Spinal cord (tissue), 10 donors: ENCODE data around the gene MAP4K3. TPM values are rescaled to one million over a fixed set of nuclear protein-coding genes. Genes with fewer than 3 reads are reported as not detected.

ENCODE experiments used
- DNase-seq, 6 donors: peaks; one replicate each; pipeline versions ENCODE4 v3.0.0 to v3.0.0-alpha.2; 2013 to 2015; ENCODE audit warnings: low spot score in 6 of 6, low read depth in 4 of 6
- H3K27ac ChIP-seq: one replicate; pipeline ENCODE4 v1.5.1; 2013; ENCODE audit warnings: low read depth, low read length, control low read depth
- H3K27me3 ChIP-seq: one replicate; pipeline ENCODE4 v1.6.1; 2013; ENCODE audit warnings: low read length; ENCODE audit not compliant: control insufficient read depth, insufficient read depth
- H3K36me3 ChIP-seq: one replicate; pipeline ENCODE4 v1.6.1; 2013; ENCODE audit warnings: low read length; ENCODE audit not compliant: control insufficient read depth, insufficient read depth
- H3K4me1 ChIP-seq: one replicate; pipeline ENCODE4 v1.6.1; 2013; ENCODE audit warnings: low read length; ENCODE audit not compliant: control insufficient read depth, insufficient read depth
- H3K4me3 ChIP-seq: one replicate; pipeline ENCODE4 v1.5.1; 2013; ENCODE audit warnings: low read depth, low read length, control low read depth
- H3K9me3 ChIP-seq: one replicate; pipeline ENCODE4 v1.6.1; 2013; ENCODE audit warnings: low read length; ENCODE audit not compliant: control insufficient read depth, insufficient read depth
- WGBS: methylation state at CpG from one replicate; pipeline ENCODE4 v1.1.5; 2013; ENCODE audit warnings: missing lambda C conversion rate; ENCODE audit not compliant: insufficient coverage; 5-methylcytosine and 5-hydroxymethylcytosine counted together
- polyA plus RNA-seq, 2 donors: library from polyadenylated mRNA; unstranded; fragments of 120-200 nt; gene quantifications; one replicate each; pipeline ENCODE4 v1.2.1, GENCODE V29; 2013; ENCODE audit not compliant: insufficient read length in 2 of 2
- total RNA-seq, 2 donors: library from RNA; depleted of rRNA in 1 of 2; stranded (reverse); fragments of 120-200 nt in 1 of 2; fragments of >200 nt in 1 of 2; gene quantifications; one replicate each; pipeline versions ENCODE4 v1.2.3 to v1.2.4, GENCODE V29; 2013 to 2014
- donor health status: healthy.

The MAP4K3 gene
- total and polyA plus RNA-seq, 4 donors, result 48.0 to 88.9 (median 58.9) TPM

- peaks cover 2% of the 10 kb centered on the region for H3K9me3 ChIP-seq
- no peaks in the 10 kb centered on the region for H3K36me3 ChIP-seq
- H3K27ac ChIP-seq, result no peak overlapping the region
- no peak overlapping the region for H3K4me3 ChIP-seq
- no peak for DNase-seq
- WGBS, result no CpG with 5 or more reads among the region's 6 CpGs
- H3K27me3 ChIP-seq, result no peaks in the 10 kb centered on the region
- H3K4me1 ChIP-seq, result no peaks in the 10 kb centered on the region
Measured at GRCh38 chr2:39447266-39448168, 10.4 kb upstream of the MAP4K3 start.

- H3K4me3 ChIP-seq, result no peak overlapping the region
- H3K27me3 ChIP-seq, result no peaks in the 10 kb centered on the region
- H3K4me1 ChIP-seq, result no peaks in the 10 kb centered on the region
- no peak overlapping the region for H3K27ac ChIP-seq
- H3K36me3 ChIP-seq, result no peaks in the 10 kb centered on the region
- DNase-seq, result no peak
- peaks cover 2% of the 10 kb centered on the region for H3K9me3 ChIP-seq
- no CpG with 5 or more reads among the region's 3 CpGs for WGBS
Measured at GRCh38 chr2:39445934-39446333, 8.8 kb upstream of the MAP4K3 start.

DNA sequence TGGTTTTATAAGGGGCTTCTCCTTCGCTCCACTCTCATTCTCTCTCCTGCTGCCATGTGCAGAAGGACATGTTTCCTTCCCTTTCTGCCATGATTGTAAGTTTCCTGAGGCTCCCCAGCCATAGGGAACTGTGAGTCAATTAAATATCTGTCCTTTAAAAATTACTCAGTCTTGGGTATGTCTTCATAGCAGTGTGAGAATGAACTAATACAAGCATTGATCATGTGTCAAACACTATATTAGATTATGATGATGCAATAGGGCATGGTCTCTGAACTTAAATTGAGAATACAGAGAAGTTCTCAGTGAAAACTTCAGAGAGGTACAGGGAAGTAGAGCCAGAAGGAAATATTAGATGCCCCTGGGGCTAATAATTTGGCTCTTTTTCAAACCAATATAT is 5.9 kb upstream of the MAP4K3 start:
- DNase-seq, result no peak
- peaks cover 2% of the 10 kb centered on the region for H3K9me3 ChIP-seq
- no peak overlapping the region for H3K27ac ChIP-seq
- no peaks in the 10 kb centered on the region for H3K27me3 ChIP-seq
- no CpG with 5 or more reads among the region's 1 CpG for WGBS
- H3K36me3 ChIP-seq, result no peaks in the 10 kb centered on the region
- peaks cover 5% of the 10 kb centered on the region for H3K4me1 ChIP-seq
- H3K4me3 ChIP-seq, result no peak overlapping the region

DNA sequence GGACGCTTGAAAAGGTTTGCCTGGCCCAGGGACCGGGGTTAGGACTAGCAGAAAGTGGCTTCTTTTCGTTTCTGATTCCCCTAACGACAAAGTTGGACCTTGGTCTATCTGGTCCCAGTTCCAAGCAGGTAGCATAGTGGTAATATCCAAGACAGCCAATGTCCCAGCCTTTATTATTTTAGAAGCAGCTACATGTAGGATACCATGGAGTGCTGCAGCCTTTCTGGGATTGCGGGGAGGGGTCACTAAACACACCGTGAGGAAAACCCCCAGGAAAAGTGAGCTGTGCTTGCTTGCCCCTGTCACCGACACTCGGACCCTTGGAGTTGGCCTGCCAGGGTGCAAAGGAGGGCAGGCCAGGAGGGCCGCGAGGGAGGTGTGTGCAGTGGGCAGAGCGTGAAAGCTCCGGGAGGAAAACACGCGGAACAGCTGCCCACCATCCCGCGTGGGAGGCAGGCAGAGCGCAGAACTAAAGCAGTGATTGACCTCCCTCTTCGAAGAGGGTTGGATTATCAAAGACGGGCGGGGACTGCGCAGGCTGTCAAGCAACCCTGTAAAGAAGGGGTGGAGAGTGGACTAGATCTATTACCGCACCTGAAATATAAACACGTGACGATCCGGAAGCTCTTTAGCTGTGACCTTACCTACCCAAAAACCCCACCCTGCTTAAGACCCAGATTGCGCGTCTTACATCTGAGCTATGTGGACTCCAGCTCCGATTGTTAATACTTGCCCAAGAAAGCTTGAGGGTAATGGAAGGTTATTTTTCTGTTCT is 624 bp upstream of the MAP4K3 start:
- Histone ChIP-seq H3K9me3 (no peaks in the 10 kb centered on the region), H3K27ac (peak overlapping the region; percentile 91), H3K27me3 (no peaks in the 10 kb centered on the region), H3K4me3 (peak overlapping the region; percentile 68), H3K4me1 (peaks cover 11% of the 10 kb centered on the region), H3K36me3 (no peaks in the 10 kb centered on the region)
- WGBS, result 0% methylated on average over 17 of the region's 28 CpGs
- peak in 3 of 6 donors; percentile 7 to 75 (median 56) for DNase-seq

DNA sequence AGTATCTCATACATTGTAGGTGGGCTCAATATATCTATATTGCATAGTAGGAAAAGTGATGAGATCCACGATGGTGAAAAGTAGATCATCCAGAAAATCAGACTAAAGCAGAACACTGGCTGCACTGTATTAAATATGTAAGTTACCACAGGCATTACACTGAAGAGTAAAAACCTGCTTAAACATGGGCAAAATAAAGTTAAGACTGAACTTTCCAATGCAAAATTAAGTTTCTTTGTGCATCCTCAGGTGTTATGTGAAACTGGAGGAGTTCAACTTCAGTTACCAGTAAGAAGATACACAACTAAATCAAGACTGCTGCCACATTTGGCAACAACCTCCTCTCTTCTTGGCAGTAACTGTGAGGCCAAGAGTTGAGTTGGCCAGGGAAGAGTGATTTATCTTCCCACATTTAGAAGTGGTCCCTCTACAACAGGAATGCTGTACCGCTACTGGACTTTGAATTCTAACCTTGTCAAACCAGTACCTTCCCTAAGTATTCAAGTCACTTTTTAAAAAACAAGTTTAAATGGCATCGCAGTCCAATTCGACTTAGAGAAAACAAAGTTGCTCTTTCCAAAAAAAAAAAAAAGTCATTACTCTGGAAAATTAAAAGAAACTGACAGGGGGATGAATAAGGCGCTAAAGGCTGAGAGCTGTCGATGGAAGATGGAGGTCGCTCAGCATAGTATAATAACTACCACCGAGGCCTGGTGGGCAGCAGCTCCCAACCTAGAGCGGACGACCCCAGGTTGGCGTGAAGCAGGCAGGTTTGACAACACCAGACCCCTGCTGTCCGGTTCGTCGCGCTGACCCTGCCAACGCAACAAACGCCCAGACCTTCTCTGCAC is 1.1 kb downstream of the MAP4K3 start:
- H3K27me3 ChIP-seq, result no peaks in the 10 kb centered on the region
- H3K36me3 ChIP-seq, result no peaks in the 10 kb centered on the region
- H3K9me3 ChIP-seq, result no peaks in the 10 kb centered on the region
- peak overlapping the region; percentile 78 for H3K27ac ChIP-seq
- H3K4me1 ChIP-seq, result peaks cover 11% of the 10 kb centered on the region
- WGBS, result 2% methylated on average over 12 of the region's 17 CpGs
- H3K4me3 ChIP-seq, result peak overlapping the region; percentile 68
- DNase-seq, result peak in 5 of 6 donors; percentile 60 to 83 (median 63)

DNA sequence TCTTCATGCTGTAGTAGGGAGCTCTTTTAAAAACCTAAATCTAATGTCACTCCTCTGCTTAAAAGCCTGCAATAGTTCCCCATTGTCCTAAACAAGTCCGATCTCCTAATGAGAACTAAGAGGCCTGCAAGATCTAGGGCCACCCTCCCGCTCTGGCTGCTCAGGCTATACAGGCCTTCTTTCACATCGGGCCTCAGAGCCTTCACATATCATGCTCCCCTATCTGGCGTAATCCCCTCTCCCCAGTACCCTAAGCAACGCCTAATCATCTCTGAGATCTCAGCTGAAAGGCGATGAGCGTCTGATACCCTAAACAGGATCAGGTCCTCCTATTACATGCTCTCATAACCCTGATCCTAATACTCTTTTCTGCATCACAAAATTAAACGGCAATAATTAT is 1.9 kb downstream of the MAP4K3 start:
- 20% methylated on average over 5 of the region's 8 CpGs for WGBS

GRCh38 chr2:39434233-39434897 is 2.7 kb downstream of the MAP4K3 start:
- 100% methylated on average over 1 of the region's 1 CpG for WGBS
- Histone ChIP-seq H3K4me3 (peak overlapping the region; percentile 1), H3K27ac (no peak overlapping the region), H3K4me1 (peaks cover 11% of the 10 kb centered on the region), H3K36me3 (no peaks in the 10 kb centered on the region), H3K27me3 (no peaks in the 10 kb centered on the region), H3K9me3 (no peaks in the 10 kb centered on the region)
- DNase-seq, result no peak

More for the DNA sequence above, 1.9 kb downstream of the MAP4K3 start:
- DNase-seq, result peak in 5 of 6 donors; percentile 13 to 61 (median 21)
- Histone ChIP-seq H3K36me3 (no peaks in the 10 kb centered on the region), H3K4me3 (peak overlapping the region; percentile 68), H3K9me3 (no peaks in the 10 kb centered on the region), H3K4me1 (peaks cover 11% of the 10 kb centered on the region), H3K27ac (peak overlapping the region; percentile 78), H3K27me3 (no peaks in the 10 kb centered on the region)

DNA sequence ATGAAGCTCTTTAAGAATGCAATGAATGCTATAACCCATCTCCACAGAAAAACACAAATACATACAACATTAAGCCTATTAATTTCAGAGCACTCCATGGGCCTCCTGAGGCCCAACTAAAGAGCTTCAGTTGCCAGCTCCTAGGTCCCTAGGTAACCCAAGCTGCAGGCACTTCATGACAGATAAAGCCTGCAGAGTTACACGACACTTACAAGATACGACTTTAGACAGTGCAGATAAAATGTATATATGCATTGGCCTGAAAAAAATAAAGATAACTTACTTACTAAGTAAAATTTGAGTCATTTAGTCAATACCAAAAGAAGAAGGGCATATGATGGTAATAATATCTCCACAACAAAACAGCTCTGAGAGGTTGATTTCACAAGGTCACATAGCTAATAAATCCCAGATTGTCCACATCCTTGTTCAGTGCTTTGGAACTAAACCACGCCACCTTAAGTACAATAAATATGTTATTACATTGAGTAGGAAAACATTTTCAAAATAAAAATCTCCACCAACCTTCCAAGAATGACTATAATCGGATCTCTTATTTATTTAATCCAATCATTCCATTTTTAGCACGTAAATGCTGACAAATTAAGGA is 3.4 kb downstream of the MAP4K3 start:
- no peak for DNase-seq
- no peaks in the 10 kb centered on the region for H3K27me3 ChIP-seq
- no peak overlapping the region for H3K27ac ChIP-seq
- no CpG with 5 or more reads among the region's 5 CpGs for whole genome bisulfite sequencing
- H3K36me3 ChIP-seq, result no peaks in the 10 kb centered on the region
- H3K4me3 ChIP-seq, result no peak overlapping the region
- peaks cover 6% of the 10 kb centered on the region for H3K4me1 ChIP-seq
- H3K9me3 ChIP-seq, result no peaks in the 10 kb centered on the region
